ENCODE data around the gene ESM1. TPM values are rescaled to one million over a fixed set of nuclear protein-coding genes. Genes with fewer than 3 reads are reported as not detected.

Gene ESM1
- total RNA-seq, 2 experiments from 2014 or later = not detected

GRCh38 chr5:54959673-54960418 is 25.5 kb downstream of the ESM1 start:
- no peak overlapping the region for H3K4me3 ChIP-seq (ENCODE audit: low read length)
- ChIA-PET POLR2A (interaction anchor here (1.4 kb wide), 1 partner anchor 15 kb away, joined by 4 read pairs; no protein-coding TSS in a partner anchor), CTCF (interaction anchor here (2.4 kb wide), 1 partner anchor 15 kb away, joined by 5 read pairs; no protein-coding TSS in a partner anchor)
- intact Hi-C loops (cut with DNase I, micrococcal nuclease) = no loop called here
- Mint-ChIP-seq H3K27me3 (no peaks in the 10 kb centered on the region), H3K36me3 (ENCODE audit: low read depth) (no peaks in the 10 kb centered on the region), H3K4me3 (no peak overlapping the region), H3K9me3 (no peaks in the 10 kb centered on the region), H3K4me1 (ENCODE audit: low read depth) (peaks cover 5% of the 10 kb centered on the region), H3K27ac (no peak overlapping the region)
- DNase-seq (peak in 5 of 14 experiments; percentile 3 to 21 (median 9)), ATAC-seq (ENCODE audit: poor library complexity) (no peak)
- H3K9me3 ChIP-seq (ENCODE audit: control insufficient read depth in 1 of 2, insufficient read depth in 1 of 2, low read length in 2 of 2) = no peaks in the 10 kb centered on the region
- TF ChIP-seq, protein P1, sequence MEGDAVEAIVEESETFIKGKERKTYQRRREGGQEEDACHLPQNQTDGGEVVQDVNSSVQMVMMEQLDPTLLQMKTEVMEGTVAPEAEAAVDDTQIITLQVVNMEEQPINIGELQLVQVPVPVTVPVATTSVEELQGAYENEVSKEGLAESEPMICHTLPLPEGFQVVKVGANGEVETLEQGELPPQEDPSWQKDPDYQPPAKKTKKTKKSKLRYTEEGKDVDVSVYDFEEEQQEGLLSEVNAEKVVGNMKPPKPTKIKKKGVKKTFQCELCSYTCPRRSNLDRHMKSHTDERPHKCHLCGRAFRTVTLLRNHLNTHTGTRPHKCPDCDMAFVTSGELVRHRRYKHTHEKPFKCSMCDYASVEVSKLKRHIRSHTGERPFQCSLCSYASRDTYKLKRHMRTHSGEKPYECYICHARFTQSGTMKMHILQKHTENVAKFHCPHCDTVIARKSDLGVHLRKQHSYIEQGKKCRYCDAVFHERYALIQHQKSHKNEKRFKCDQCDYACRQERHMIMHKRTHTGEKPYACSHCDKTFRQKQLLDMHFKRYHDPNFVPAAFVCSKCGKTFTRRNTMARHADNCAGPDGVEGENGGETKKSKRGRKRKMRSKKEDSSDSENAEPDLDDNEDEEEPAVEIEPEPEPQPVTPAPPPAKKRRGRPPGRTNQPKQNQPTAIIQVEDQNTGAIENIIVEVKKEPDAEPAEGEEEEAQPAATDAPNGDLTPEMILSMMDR (IDR thresholded peaks at IDR 0.05) = no peak
- no peaks in the 10 kb centered on the region for H3K36me3 ChIP-seq (ENCODE audit: insufficient read depth, low read length)
- no peaks in the 10 kb centered on the region for H3K4me1 ChIP-seq (ENCODE audit: insufficient read depth, low read length)
- H3K27me3 ChIP-seq (ENCODE audit: control insufficient read depth in 1 of 2, insufficient read depth in 2 of 2, low read length in 2 of 2) = no peaks in the 10 kb centered on the region
- no peak overlapping the region for H3K27ac ChIP-seq (ENCODE audit: low read depth in 1 of 2, low read length in 2 of 2)

GRCh38 chr5:54956922-54957321 is 28.5 kb downstream of the ESM1 start:
- Histone ChIP-seq H3K4me1 (ENCODE audit: insufficient read depth, low read length) (no peaks in the 10 kb centered on the region), H3K27ac (ENCODE audit: low read depth in 1 of 2, low read length in 2 of 2) (no peak overlapping the region), H3K9me3 (ENCODE audit: control insufficient read depth in 1 of 2, insufficient read depth in 1 of 2, low read length in 2 of 2) (peaks cover 0 to 3% of the 10 kb centered on the region in 2 experiments), H3K27me3 (ENCODE audit: control insufficient read depth in 1 of 2, insufficient read depth in 2 of 2, low read length in 2 of 2) (no peaks in the 10 kb centered on the region), H3K4me3 (ENCODE audit: low read length) (no peak overlapping the region), H3K36me3 (ENCODE audit: insufficient read depth, low read length) (no peaks in the 10 kb centered on the region)
- H3K4me1 Mint-ChIP-seq (ENCODE audit: low read depth) = no peaks in the 10 kb centered on the region
- no peaks in the 10 kb centered on the region for H3K9me3 Mint-ChIP-seq
- POLR2A ChIA-PET = interaction anchor here (0.8 kb wide), 1 partner anchor 12 kb away, joined by 4 read pairs; no protein-coding TSS in a partner anchor
- H3K27ac Mint-ChIP-seq = no peak overlapping the region
- TF ChIP-seq, protein P1 (IDR thresholded peaks at IDR 0.05) = no peak
- H3K27me3 Mint-ChIP-seq = no peaks in the 10 kb centered on the region
- CTCF ChIA-PET = interaction anchor here (2.7 kb wide), 1 partner anchor 13 kb away, joined by 9 read pairs; no protein-coding TSS in a partner anchor
- no peak for ATAC-seq (ENCODE audit: poor library complexity)
- H3K36me3 Mint-ChIP-seq (ENCODE audit: low read depth) = no peaks in the 10 kb centered on the region
- no peak for DNase-seq
- H3K4me3 Mint-ChIP-seq = no peak overlapping the region
- intact Hi-C loops (cut with DNase I, micrococcal nuclease) = no loop called here

DNA sequence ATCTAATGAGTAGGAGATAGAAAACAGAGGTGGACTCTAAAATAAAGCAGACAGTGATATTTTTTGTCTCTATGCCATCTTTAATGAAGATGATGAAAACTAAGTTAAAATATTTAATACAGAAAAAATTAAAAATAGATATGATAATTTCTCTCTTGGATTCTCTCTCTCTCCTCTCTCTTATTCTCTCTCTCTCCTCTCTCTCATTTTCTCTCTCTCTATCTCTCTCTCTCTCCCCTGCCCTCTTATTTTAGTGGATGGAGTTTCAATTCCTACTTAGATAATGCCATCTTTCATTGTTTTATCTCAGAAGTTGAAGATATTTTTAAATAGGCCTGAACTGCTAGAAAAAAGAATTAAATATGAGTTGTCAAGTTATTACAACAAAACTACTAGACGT is 38.2 kb downstream of the ESM1 start:
- ATAC-seq (ENCODE audit: poor library complexity) = no peak
- POLR2A ChIA-PET = no interaction called here
- intact Hi-C loops (cut with DNase I, micrococcal nuclease) = no loop called here

More for the DNA sequence above, 38.2 kb downstream of the ESM1 start:
- H3K9me3 ChIP-seq (ENCODE audit: control insufficient read depth in 1 of 2, insufficient read depth in 1 of 2, low read length in 2 of 2) = no peaks in the 10 kb centered on the region
- H3K4me3 Mint-ChIP-seq = no peak overlapping the region
- no peaks in the 10 kb centered on the region for H3K4me1 Mint-ChIP-seq (ENCODE audit: low read depth)
- TF ChIP-seq, protein P1 (IDR thresholded peaks at IDR 0.05) = no peak
- no peak for DNase-seq
- CTCF ChIA-PET = interaction anchor here (0.8 kb wide), 1 partner anchor 199 kb away, joined by 3 read pairs; no protein-coding TSS in a partner anchor
- H3K27ac ChIP-seq (ENCODE audit: low read depth in 1 of 2, low read length in 2 of 2) = no peak overlapping the region
- no peak overlapping the region for H3K4me3 ChIP-seq (ENCODE audit: low read length)
- no peaks in the 10 kb centered on the region for H3K36me3 ChIP-seq (ENCODE audit: insufficient read depth, low read length)
- no peaks in the 10 kb centered on the region for H3K36me3 Mint-ChIP-seq (ENCODE audit: low read depth)
- H3K27me3 Mint-ChIP-seq = no peaks in the 10 kb centered on the region
- H3K27me3 ChIP-seq (ENCODE audit: control insufficient read depth in 1 of 2, insufficient read depth in 2 of 2, low read length in 2 of 2) = no peaks in the 10 kb centered on the region
- peaks cover 3% of the 10 kb centered on the region for H3K4me1 ChIP-seq (ENCODE audit: insufficient read depth, low read length)
- no peaks in the 10 kb centered on the region for H3K9me3 Mint-ChIP-seq
- no peak overlapping the region for H3K27ac Mint-ChIP-seq

Measured in CD4-positive, alpha-beta T cell (primary cell).